ENCODE results near the gene CHMP2B.
A peak's percentile ranks its signal among the peaks of the same experiment; 100 is the strongest.
"Not testable (repeated sequence)": the region's sequence is repeated elsewhere in the genome, so short reads cannot be mapped to it uniquely, and the experiment has no call there.

CHMP2B gene

GRCh38 chr3:87229113-87229512 is 2.0 kb downstream of the CHMP2B start:
- DNase-seq: no peak

- no peak for DNase-seq
Observed at GRCh38 chr3:87233805-87234204, 6.7 kb downstream of the CHMP2B start.

GRCh38 chr3:87236093-87236492 is 9.0 kb downstream of the CHMP2B start:
- no peak for DNase-seq

- no peak for DNase-seq
Observed at GRCh38 chr3:87246662-87247429, 19.7 kb downstream of the CHMP2B start.

- no peak for DNase-seq
Observed at GRCh38 chr3:87247430-87247773, 20.3 kb downstream of the CHMP2B start.

GRCh38 chr3:87248231-87248630 is 21.1 kb downstream of the CHMP2B start:
- DNase-seq: not testable (repeated sequence)

GRCh38 chr3:87248831-87249230 is 21.7 kb downstream of the CHMP2B start:
- DNase-seq: no peak

GRCh38 chr3:87250009-87250408 is 22.9 kb downstream of the CHMP2B start:
- DNase-seq: no peak

- peak in 13 of 56 donors; percentile 1 to 51 (median 3) for DNase-seq
Observed at GRCh38 chr3:87260270-87260669, 33.2 kb downstream of the CHMP2B start.

GRCh38 chr3:87261925-87262324 is 34.8 kb downstream of the CHMP2B start:
- DNase-seq: no peak

- no peak for DNase-seq
Observed at GRCh38 chr3:87267953-87268645, 41.0 kb downstream of the CHMP2B start.

- no peak for DNase-seq
Observed at GRCh38 chr3:87268646-87269211, 41.6 kb downstream of the CHMP2B start.

- DNase-seq: no peak
Observed at GRCh38 chr3:87269723-87270122, 42.6 kb downstream of the CHMP2B start.

- DNase-seq: no peak
Observed at GRCh38 chr3:87270908-87271700, 44.0 kb downstream of the CHMP2B start.

- no peak for DNase-seq
Observed at GRCh38 chr3:87272718-87273341, 45.7 kb downstream of the CHMP2B start.

- DNase-seq: no peak
Observed at GRCh38 chr3:87276484-87276883, 49.4 kb downstream of the CHMP2B start, which contains the start of gene POU1F1. TSS of gene POU1F1 (minus strand) at chr3:87276584. CDS start at chr3:87276462, 122 bp downstream.

- no peak for DNase-seq
Observed at GRCh38 chr3:87287011-87287410, 59.9 kb downstream of the CHMP2B start.

- no peak for DNase-seq
Observed at GRCh38 chr3:87288446-87288845, 61.3 kb downstream of the CHMP2B start.

- DNase-seq: peak in 1 of 56 donors; percentile 30
Observed at GRCh38 chr3:87298111-87298718, 71.1 kb downstream of the CHMP2B start.

- not testable (repeated sequence) for DNase-seq
Observed at GRCh38 chr3:87305031-87305430, 77.9 kb downstream of the CHMP2B start.

Measured in amygdala (tissue), 56 donors.